K562 (cell line): ENCODE results near the gene MATCAP1. TPM values are rescaled to one million over a fixed set of nuclear protein-coding genes. Genes with fewer than 3 reads are reported as not detected.

Experiments
- ELK1 ChIP-seq: sonication (generic); formaldehyde crosslinking; IDR thresholded peaks from 2 replicates; pipeline ENCODE4 v1.8.1; 2022; ENCODE audit warnings: missing genetic modification reagents
- FOSL1 ChIP-seq: fragments of 200-800 bp; sonication (Bioruptor generic); conservative IDR thresholded peaks from 2 replicates; pipeline ENCODE4 v1.6.1; 2016; ENCODE audit warnings: missing genetic modification characterization, missing compliant biosample characterization
- HSF4 ChIP-seq: fragments of 250-450 bp; sonication (Bioruptor Pico); IDR thresholded peaks from 2 replicates; pipeline ENCODE4 v2.1.2; 2022; ENCODE audit warnings: mild to moderate bottlenecking, moderate library complexity, borderline replicate concordance
- LARP7 ChIP-seq: fragments of 450-650 bp; IDR thresholded peaks from 2 replicates; pipeline ENCODE4 v1.6.1; 2016
- MCM5 ChIP-seq: fragments of 450-650 bp; IDR thresholded peaks from 2 replicates; pipeline ENCODE4 v1.6.1; 2016; ENCODE audit warnings: low read depth
- MTA3 ChIP-seq: fragments of 450-650 bp; formaldehyde crosslinking; IDR thresholded peaks from 2 replicates; pipeline ENCODE4 v1.6.1; 2017; ENCODE audit warnings: mild to moderate bottlenecking, borderline replicate concordance
- NCOA4 ChIP-seq: fragments of 450-650 bp; IDR thresholded peaks from 2 replicates; pipeline ENCODE4 v1.6.1; 2018; ENCODE audit warnings: mild to moderate bottlenecking; ENCODE audit not compliant: partially characterized antibody
- PTBP1 ChIP-seq: fragments of 200-400 bp; formaldehyde crosslinking; IDR thresholded peaks from 2 replicates; pipeline ENCODE4 v1.6.1; 2017; ENCODE audit warnings: low read depth, low read length
- RBM22 ChIP-seq: fragments of 200-400 bp; formaldehyde crosslinking; IDR thresholded peaks from 2 replicates; pipeline ENCODE4 v1.6.1; 2018; ENCODE audit warnings: low read length, low read depth; ENCODE audit not compliant: poor library complexity, severe bottlenecking
- RUNX1 ChIP-seq: sonication (generic); IDR thresholded peaks from 2 replicates; pipeline ENCODE4 v1.6.1; 2016; ENCODE audit warnings: antibody characterized with exemption, low read depth
- TEAD4 ChIP-seq, 2 experiments: sonication (generic) in 1 of 2; formaldehyde crosslinking in 1 of 2; IDR thresholded peaks; 2 replicates each; pipeline versions ENCODE4 v1.6.1 to v1.8.0; 2012 to 2022; ENCODE audit warnings: borderline replicate concordance in 1 of 2, inconsistent platforms in 1 of 2, low read length in 1 of 2, mild to moderate bottlenecking in 1 of 2, missing genetic modification reagents in 1 of 2
- ZKSCAN8 ChIP-seq: fragments of 200-800 bp; sonication (Bioruptor generic); IDR thresholded peaks from 2 replicates; pipeline ENCODE4 v1.6.1; 2016; ENCODE audit warnings: missing genetic modification characterization, missing compliant biosample characterization
- ZNF408 ChIP-seq: fragments of 250-450 bp; sonication (Bioruptor Pico); IDR thresholded peaks from 2 replicates; pipeline ENCODE4 v1.4.0; 2020; ENCODE audit warnings: low read depth, mild to moderate bottlenecking, moderate library complexity
- ZNF75A ChIP-seq: fragments of 450-650 bp; formaldehyde crosslinking; IDR thresholded peaks from 2 replicates; pipeline ENCODE4 v1.4.0; 2020; ENCODE audit warnings: mild to moderate bottlenecking
- ZZZ3 ChIP-seq: fragments of 450-650 bp; IDR thresholded peaks from 2 replicates; pipeline ENCODE4 v1.6.1; 2016; ENCODE audit warnings: antibody characterized with exemption, mild to moderate bottlenecking, moderate library complexity
- polyA plus RNA-seq, 8 experiments: library from polyadenylated mRNA; depleted of rRNA in 4 of 8; stranded (reverse) in 5 of 8; unstranded in 3 of 8; fragments of >200 nt; fragmentation: Nextera tagmentation in 2 of 8; fragmentation: Illumina TruSeq in 1 of 8; extraction: Ambion mirVana in 2 of 8; extraction: Trizol in 1 of 8; gene quantifications; 2 replicates each; pipeline versions ENCODE4 v1.2.1 to v1.2.3, GENCODE V29; 2011 to 2014; ENCODE audit warnings: inconsistent platforms in 1 of 8, missing spikeins in 1 of 8
- total RNA-seq, 7 experiments: library from RNA; depleted of rRNA in 6 of 7; stranded (reverse); fragments of >200 nt in 6 of 7; fragmentation: Illumina TruSeq in 2 of 7; extraction: Trizol in 2 of 7; gene quantifications; 2 replicates each; pipeline versions ENCODE4 v1.2.1 to v1.2.3, GENCODE V29; 2011 to 2021; ENCODE audit warnings: low replicate concordance in 1 of 7
- TF ChIP-seq, protein P1 (sequence below), 2 experiments: fragments of 450-650 bp in 1 of 2; sonication (generic) in 1 of 2; formaldehyde crosslinking; conservative IDR thresholded peaks; 2 replicates each; pipeline versions ENCODE4 v1.4.0 to v1.8.1; 2020 to 2022; ENCODE audit warnings: mild to moderate bottlenecking in 1 of 2, missing genetic modification reagents in 1 of 2

Gene MATCAP1
- total and polyA plus RNA-seq, 9 of the 15 experiments (the other 6 are each of a cell fraction or from before 2014, with no cell fraction given): 3.4 to 20.5 (median 10.3) TPM

DNA sequence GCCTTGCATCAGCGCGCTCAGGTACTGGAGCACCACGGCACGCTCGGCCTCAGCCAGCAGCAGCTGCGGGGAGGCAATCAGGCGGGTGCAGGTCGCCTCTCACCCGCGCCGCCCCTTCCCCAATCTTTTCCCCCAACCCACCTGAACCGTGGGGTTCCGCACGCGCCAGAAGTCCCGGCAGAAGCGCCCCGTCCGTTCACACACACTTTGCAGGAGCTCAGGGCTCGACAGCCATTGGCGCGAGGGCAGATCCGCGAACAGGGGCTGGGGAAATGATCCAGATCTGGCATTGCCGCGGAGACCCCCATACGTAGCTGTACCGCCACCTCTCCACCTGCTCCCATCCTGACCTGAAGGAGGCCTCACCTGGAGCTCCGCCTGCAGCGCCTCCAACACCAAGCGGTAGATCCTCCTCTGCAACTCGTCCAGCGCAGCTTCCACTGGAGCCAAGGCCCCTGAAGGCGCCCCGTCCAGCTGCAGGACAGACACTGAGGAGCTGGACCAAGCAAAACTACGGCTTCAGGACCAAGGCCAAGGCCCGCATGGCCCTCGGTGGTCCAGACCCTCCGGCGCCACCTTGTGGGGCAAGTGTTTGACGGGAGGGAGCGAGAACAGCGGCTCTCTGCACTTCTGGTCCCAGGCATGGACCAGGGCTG lies 1.4 kb upstream of the MATCAP1 start (continued):
- no peak for TF ChIP-seq ZKSCAN8
- TF ChIP-seq, protein P1, sequence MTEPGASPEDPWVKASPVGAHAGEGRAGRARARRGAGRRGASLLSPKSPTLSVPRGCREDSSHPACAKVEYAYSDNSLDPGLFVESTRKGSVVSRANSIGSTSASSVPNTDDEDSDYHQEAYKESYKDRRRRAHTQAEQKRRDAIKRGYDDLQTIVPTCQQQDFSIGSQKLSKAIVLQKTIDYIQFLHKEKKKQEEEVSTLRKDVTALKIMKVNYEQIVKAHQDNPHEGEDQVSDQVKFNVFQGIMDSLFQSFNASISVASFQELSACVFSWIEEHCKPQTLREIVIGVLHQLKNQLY (CRISPR knock-in tag; conservative IDR thresholded peaks at IDR 0.05): no peak
- TF ChIP-seq RUNX1: no peak
- TF ChIP-seq LARP7: no peak
- TF ChIP-seq ZNF408: no peak
- TF ChIP-seq ZZZ3: no peak
- no peak for TF ChIP-seq MCM5
- TF ChIP-seq TEAD4 (IDR thresholded peaks at IDR 0.05; ENCODE audit: low read length): no peak
- TF ChIP-seq TEAD4 (CRISPR knock-in tag; IDR thresholded peaks at IDR 0.05; ENCODE audit: borderline replicate concordance): no peak
- TF ChIP-seq MTA3: no peak
- no peak for TF ChIP-seq PTBP1
- TF ChIP-seq NCOA4: no peak
- TF ChIP-seq ELK1 (CRISPR knock-in tag): no peak
- no peak for TF ChIP-seq FOSL1 (tag)
- no peak for TF ChIP-seq RBM22
- TF ChIP-seq ZNF75A (CRISPR knock-in tag): no peak
- no peak for TF ChIP-seq HSF4 (CRISPR knock-in tag)
